HG03439 (cell line): Measurements from ENCODE around the gene KRTDAP.
A peak's percentile ranks its signal among the peaks of the same experiment; 100 is the strongest.
"Not testable (repeated sequence)": the region's sequence is repeated elsewhere in the genome, so short reads cannot be mapped to it uniquely, and the experiment has no call there.

ENCODE experiments used
- ATAC-seq: cut with Tn5 transposase; IDR thresholded peaks from one replicate; pipeline ENCODE4 v1.9.1; 2021; ENCODE audit warnings: mild to moderate bottlenecking, moderate library complexity; ENCODE audit not compliant: unreplicated experiment

Gene KRTDAP

DNA sequence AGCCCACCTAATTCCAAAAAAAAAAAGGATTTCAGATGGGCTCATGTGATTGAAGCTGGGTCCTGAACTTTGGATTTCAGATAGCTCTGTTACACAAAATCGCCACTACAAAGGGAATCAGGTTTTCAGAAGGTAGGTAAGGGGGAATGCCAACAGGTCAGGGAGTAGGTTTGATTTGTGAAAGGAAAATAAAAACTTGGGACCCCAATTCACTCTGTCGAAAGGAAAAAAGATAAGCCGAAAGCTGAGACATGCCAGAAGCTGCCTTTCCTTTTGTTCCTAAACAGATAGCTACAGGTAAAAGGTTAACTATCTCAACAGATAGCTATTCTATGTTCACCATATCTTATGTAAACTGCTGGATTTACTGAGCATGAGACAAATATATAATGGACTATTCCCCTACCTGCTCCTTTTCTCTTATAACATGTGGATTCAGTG lies 4.0 kb downstream of the KRTDAP start:
- ATAC-seq, result no peak

DNA sequence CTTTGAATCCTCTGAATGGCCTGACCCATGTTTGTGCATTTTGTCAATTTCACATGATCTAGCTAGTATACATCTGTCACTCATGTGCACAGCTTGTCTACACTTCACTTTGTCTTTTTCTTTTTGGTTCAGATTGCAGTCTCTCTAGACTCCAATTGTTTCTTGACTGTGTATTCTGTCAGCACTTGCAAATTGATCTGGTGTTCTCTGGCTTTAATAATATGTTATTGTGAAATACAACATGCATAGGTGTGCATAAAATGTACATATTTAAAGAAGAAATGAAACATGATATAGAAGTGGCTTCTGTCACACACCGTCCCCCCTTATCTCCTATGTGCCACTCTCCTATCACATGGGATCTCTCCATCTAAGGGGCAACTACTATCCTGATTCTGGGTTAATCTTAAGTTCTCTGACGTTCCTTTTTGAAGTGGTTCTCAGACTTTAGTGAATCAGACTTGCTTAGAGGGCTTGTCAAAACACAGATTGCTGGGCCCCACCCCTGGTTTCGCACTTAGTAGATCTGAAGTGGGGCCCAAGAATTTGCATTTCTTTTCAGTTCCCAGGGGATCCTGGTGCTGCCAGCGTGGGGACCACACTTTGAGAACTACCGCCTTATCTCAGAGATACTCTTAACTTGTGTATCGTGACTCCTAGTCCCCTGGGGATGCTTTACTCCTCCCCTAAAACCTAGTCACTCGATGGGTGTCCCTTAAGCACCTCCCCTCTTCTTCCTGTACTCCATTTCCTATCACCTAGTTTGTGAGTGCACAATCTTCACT lies 5.8 kb downstream of the KRTDAP start:
- ATAC-seq, result peak; percentile 90

- no peak for ATAC-seq
Measured at GRCh38 chr19:35483089-35483488, 7.2 kb downstream of the KRTDAP start.

DNA sequence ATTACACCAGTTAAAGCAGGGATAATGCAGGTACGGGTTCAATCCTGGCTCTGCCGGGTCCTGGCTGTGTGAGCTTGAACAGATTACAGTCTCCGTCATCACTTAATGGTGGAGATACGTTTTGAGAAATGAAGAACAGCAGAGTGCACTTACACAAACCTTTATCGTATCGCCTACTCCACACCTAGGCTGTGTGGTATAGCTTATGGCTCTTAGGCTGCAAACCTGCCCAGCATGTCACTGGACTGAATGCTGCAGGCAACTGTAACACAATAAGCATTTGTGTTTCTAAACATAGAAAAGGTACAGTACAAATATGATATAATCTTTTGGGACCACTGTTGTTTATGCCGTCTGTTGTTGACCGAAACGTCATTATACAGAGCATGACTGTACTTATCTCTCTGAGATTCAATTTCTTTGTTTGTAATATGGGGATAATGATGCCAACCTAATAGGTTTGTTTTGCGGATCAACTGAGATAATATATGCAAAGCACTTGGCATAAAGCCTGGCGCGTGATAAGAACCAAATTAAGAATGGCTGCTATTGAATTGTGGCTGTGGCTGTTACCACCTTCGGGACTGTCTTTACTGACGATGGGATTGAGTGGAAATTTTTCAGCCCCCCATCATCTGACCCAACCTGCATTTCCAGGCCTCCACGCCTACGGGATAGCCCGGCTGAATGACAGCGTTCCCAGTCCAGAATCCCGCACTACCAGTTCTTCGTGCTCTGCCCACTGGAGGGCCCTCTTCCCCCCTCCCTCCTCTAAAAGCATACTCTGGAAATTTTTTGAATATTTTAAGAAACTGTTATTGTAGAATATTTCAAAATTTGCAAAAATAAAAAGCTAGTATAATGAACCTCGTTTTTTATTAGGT lies 11.2 kb downstream of the KRTDAP start:
- no peak for ATAC-seq

- ATAC-seq, result no peak
Measured at GRCh38 chr19:35476149-35476548, 14.1 kb downstream of the KRTDAP start.

- not testable (repeated sequence) for ATAC-seq
Measured at GRCh38 chr19:35474594-35474993, 15.7 kb downstream of the KRTDAP start.

DNA sequence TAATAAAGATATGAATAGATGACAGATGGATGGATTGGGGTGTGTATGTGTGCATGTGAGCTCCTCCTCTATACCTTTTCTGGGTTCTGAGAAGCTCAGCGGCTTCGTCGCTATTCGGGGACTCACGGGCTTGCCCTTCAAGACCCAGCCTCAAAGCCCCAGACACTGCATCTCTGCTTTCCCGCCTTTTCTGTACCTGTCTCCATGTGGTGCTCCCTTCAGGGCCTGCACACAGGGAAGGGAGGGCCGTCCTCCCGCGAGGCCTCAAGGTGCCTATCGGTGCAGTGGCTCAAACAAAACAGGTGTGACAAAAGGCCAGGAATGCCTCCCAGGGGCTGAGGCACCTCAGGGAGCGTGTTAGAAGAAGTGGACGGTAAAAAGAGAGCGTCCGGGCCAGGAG lies 16.2 kb downstream of the KRTDAP start:
- no peak for ATAC-seq

- no peak for ATAC-seq
Measured at GRCh38 chr19:35471946-35472345, 18.3 kb downstream of the KRTDAP start.

DNA sequence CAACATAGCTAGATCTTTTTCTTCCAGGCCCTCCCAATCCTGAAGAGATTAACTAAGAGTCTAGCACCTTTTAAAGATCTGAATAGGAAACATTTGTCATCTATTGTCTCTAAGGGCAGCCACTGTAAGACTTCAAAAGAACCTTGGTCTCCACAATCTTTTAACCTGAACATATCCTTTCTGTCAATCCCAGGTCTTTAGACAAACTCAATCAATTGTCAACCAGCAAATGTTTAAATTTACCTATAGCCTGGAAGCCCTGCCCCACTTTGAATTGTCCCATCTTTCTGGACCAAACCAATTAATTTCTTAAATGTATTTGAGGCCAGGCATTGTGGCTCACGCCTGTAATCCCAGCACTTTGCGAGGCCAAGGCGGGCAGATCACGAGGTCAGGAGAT lies 19.2 kb downstream of the KRTDAP start:
- ATAC-seq, result not testable (repeated sequence)

DNA sequence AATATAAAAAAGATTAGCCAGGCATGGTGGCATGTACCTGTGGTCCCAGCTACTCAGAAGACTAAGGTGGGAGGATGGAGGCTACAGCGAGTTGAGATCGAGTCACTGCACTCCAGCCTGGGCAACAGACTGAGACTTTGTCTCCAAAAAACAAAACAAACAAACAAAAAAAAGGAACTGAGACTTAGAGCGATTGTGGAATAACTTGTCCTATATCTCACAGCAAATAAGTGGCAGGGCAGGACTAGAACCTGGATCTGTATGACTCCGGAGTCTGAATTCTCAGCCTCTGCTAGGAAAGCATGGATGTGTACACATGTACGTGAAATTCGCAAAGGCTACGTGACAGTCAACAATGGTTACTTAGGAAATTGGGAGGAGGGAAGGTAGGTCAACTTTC lies 20.1 kb downstream of the KRTDAP start:
- ATAC-seq, result no peak

DNA sequence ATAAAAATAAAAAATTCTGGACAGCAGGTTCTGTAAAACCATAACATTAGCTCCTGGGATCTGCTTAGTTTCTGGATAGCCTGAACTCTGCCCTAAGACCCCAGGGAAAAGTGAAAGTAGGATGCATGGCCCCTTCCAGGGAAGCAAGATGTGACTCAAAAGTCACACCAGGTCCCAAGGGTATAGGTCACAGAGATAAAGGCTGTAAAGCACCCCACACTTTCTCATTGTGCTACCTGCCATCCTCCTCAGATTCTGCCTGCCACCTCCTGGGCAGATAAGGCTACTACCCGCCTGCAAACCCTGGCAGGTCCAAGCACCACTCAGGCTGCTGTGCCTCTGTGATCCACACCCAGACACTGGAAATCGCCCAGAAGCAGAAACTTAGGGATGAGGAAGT lies 21.6 kb downstream of the KRTDAP start:
- peak; percentile 56 for ATAC-seq

DNA sequence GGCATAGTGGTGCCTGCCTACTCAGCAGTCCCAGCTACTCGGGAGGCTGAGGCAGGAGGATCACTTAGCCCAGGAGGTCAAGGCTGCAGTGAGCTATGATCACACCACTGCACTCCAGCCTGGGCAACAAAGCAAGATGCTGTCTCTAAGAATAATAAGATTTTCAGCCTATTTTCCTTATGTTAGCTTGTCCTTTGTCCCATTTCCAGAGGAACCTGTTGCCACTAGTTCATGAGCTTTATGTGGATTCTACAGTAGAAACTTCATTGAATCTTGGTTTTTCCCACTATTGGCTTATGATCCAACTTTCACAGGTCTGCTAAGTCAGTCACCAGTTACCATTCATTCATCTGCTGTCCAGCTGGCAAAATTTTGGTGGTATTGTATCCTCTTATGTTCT lies 24.0 kb downstream of the KRTDAP start:
- no peak for ATAC-seq

GRCh38 chr19:35462956-35463355 lies 27.3 kb downstream of the KRTDAP start:
- ATAC-seq, result not testable (repeated sequence)

GRCh38 chr19:35462476-35462953 lies 27.7 kb downstream of the KRTDAP start:
- ATAC-seq, result peak; percentile 48

DNA sequence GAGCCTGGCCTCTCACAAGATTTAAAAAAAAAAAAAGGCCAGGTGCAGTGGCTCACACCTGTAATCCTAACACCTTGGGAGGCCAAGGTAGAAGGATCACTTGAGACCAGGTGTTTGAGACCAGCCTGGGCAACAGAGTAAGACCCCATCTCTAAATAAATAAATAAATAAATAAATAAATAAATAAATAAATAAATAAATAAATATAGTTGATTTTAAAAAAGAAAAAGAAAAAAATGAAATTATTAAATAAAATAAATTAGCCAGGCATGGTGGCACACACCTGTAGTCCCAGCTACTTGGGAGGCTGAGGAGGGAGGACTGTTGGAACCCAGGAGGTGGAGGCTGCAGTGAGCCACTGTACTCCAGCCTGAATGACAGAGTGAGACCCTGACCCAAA lies 28.5 kb downstream of the KRTDAP start:
- not testable (repeated sequence) for ATAC-seq

DNA sequence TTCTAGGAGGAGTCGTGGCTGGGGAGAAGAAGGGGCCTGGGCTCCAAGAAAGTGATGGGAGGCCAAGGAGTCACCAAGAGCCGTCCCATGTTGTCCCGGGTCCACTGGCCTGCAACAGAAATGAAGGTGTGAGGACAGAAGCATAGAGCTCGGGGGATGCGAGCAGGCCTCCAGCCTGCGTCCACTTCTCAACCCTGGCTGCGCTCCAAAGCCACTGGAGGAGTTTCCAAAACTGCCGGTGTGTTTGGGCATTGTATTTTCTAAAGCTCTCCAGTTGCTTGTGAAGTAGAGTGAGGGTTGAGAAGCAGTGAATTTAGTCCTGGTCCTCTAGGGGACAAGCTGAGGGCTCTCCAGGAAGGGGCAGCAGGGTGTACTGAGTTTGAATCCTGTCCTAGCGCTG lies 29.2 kb downstream of the KRTDAP start:
- no peak for ATAC-seq

GRCh38 chr19:35460608-35461007 lies 29.7 kb downstream of the KRTDAP start:
- no peak for ATAC-seq

DNA sequence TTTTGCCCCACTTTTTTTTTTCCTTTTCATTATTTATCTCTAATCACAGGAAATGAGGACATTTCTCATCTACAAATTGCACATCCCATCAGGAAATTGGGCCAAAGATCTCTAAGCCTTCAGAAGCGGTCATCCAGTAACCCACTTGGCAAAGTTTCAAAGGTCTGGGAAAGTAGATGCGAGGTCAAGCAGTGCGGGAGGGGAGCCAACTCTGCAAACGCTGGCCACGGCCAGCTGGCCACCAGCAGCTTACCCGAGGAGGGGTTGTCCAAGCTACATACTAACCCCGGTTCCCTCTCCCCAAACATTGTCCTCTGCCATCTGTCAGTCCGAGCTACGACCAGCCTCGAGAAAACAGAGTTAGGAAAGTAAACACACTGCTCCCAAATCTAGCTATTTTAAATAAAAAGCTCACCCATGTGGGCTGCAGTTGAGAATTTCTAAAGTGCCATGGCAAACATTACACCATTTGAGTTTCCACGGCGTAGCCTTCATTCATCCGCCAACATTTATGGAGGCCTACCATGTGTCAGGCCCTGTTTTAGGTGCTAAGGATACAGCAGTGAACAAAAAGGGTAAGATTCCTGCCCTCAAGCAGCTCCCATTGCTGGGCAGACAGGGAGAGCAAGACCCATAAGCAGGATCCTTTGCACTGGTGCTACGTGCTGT lies 30.7 kb downstream of the KRTDAP start:
- ATAC-seq, result no peak

- no peak for ATAC-seq
Measured at GRCh38 chr19:35458731-35459391, 31.4 kb downstream of the KRTDAP start.

DNA sequence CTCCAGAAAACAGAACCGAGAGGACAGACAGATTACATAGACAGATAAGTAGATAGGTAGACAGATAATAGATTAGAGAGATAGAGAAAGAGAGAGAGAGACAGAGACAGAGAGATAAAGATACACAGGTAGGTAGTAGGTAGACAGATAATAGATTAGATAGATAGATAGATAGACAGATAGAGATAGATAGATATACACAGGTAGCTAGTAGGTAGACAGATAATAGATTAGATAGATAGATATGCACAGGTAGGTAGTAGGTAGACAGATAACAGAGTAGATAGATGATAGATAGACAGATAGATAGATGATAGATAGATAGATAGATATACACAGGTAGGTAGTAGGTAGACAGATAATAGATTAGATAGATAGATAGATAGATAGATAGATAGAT lies 32.1 kb downstream of the KRTDAP start:
- ATAC-seq, result no peak

GRCh38 chr19:35457173-35457572 lies 33.1 kb downstream of the KRTDAP start:
- no peak for ATAC-seq
